ENCODE results near the gene CPB2. TPM values are rescaled to one million over a fixed set of nuclear protein-coding genes. Genes with fewer than 3 reads are reported as not detected.

The CPB2 gene, protein sequence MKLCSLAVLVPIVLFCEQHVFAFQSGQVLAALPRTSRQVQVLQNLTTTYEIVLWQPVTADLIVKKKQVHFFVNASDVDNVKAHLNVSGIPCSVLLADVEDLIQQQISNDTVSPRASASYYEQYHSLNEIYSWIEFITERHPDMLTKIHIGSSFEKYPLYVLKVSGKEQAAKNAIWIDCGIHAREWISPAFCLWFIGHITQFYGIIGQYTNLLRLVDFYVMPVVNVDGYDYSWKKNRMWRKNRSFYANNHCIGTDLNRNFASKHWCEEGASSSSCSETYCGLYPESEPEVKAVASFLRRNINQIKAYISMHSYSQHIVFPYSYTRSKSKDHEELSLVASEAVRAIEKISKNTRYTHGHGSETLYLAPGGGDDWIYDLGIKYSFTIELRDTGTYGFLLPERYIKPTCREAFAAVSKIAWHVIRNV
- not detected in 2 replicates for total RNA-seq (2014; rRNA removed; shearing (Covaris generic))
- 0.11 TPM in 1 of 2 replicates, not detected in the other for polyA plus RNA-seq (2016; fragmentation: Nextera tagmentation; extraction: Ambion mirVana)

DNA sequence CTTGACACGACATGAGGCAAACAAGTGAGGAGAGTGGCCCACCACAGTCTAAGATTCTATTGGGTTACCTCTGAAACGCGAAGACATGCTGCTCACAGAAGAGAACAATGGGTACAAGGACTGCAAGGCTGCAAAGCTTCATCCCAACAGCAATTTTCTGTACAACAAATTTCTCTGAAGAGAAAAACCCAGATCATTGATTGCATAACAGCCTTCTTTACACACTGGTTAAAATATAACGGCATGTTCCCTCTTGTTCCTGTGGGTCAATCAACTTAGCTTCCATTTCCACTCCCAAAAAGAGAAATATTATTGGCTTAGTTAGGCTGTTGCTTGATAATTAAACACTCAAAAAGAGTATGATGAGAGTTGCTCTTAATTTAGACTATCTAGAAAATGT is at the start of gene CPB2:
CPB2 (minus strand) TSS at position 166 of the 400 bp plus-strand sequence; CDS start at position 142, 24 bp downstream.
- Histone ChIP-seq H3K4me1 (ENCODE audit: insufficient read depth) (no peaks in the 10 kb centered on the region), H3F3A (ENCODE audit: insufficient read depth) (no peaks in the 10 kb centered on the region), H3K9ac (no peak within 1 kb of the TSS), H4K20me1 (ENCODE audit: insufficient read depth) (no peaks in the 10 kb centered on the region), H3K9me3 (ENCODE audit: low read depth) (no peaks in the 10 kb centered on the region), H3K36me3 (ENCODE audit: low read depth) (no peaks in the 10 kb centered on the region), H3K27ac (no peak within 1 kb of the TSS), H3K4me2 (ENCODE audit: unreplicated experiment) (no peak within 1 kb of the TSS), H3K9me2 (ENCODE audit: insufficient read depth) (no peaks in the 10 kb centered on the region), H3K27me3 (replicated peaks; ENCODE audit: insufficient read depth) (peaks cover 23% of the 10 kb centered on the region), H3K79me2 (ENCODE audit: insufficient read depth) (no peaks in the 10 kb centered on the region), H2AFZ (no peak within 1 kb of the TSS), H3K4me3 (no peak within 1 kb of the TSS)
- in situ Hi-C loops (cut with MboI), result no loop called here
- WGBS, 2 experiments (ENCODE audit: low coverage in 1 of 2, low lambda C conversion rate in 2 of 2, missing lambda C conversion rate in 2 of 2), result 65 to 67% methylated on average over 4 of the region's 4 CpGs
- no peak for TF ChIP-seq EZH2 (IDR thresholded peaks at IDR 0.05; ENCODE audit: insufficient read depth, poor library complexity, severe bottlenecking)
- no peak for TF ChIP-seq EZH2phosphoT487 (IDR thresholded peaks at IDR 0.05; ENCODE audit: insufficient read depth, low read depth)
- DNase-seq, result no peak

DNA sequence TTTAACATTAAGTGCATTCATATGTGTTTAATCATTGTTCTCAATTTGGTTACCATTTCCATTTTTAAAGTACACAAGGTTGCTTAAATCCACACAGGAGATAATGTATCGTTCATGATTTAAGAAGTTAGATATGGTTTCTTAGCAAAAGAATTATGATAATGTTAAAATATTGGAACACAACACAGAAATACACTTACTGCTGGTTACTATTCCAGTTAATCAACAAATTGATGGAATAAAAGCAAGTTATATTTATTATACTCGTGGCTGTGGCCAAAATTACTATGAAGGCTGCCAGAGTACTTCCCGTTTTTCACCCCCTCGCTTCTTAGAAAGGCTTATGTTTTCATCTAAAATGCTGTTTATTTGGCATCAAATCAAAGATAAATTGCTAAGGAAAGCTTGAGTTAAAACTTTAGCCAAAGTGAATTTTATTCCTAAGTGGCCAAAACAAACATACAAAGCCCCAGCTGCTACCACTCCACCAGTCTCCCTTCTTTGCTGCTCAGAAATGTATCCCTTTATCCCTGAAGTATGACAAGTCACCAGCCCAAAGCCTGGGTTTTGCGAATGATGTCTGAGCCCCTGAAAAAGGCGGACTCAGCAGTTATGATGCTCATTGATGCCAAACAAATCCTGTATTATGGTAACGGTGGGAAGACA is 49.4 kb upstream of the CPB2 start:
- H3K9me2 ChIP-seq (ENCODE audit: insufficient read depth), result no peaks in the 10 kb centered on the region
- H2AFZ ChIP-seq, result no peak overlapping the region
- H3F3A ChIP-seq (ENCODE audit: insufficient read depth), result no peaks in the 10 kb centered on the region
- no peak overlapping the region for H3K4me2 ChIP-seq (ENCODE audit: unreplicated experiment)
- H3K4me1 ChIP-seq (ENCODE audit: insufficient read depth), result no peaks in the 10 kb centered on the region
- H3K27ac ChIP-seq, result no peak overlapping the region
- in situ Hi-C loops (cut with MboI), result no loop called here
- no peak overlapping the region for H3K9ac ChIP-seq
- 76 to 84% methylated on average over 7 of the region's 7 CpGs for WGBS, 2 experiments (ENCODE audit: low coverage in 1 of 2, low lambda C conversion rate in 2 of 2, missing lambda C conversion rate in 2 of 2)
- no peak overlapping the region for H3K4me3 ChIP-seq
- TF ChIP-seq EZH2phosphoT487 (IDR thresholded peaks at IDR 0.05; ENCODE audit: insufficient read depth, low read depth), result no peak
- no peak for TF ChIP-seq EZH2 (IDR thresholded peaks at IDR 0.05; ENCODE audit: insufficient read depth, poor library complexity, severe bottlenecking)
- no peaks in the 10 kb centered on the region for H4K20me1 ChIP-seq (ENCODE audit: insufficient read depth)
- H3K9me3 ChIP-seq (ENCODE audit: low read depth), result no peaks in the 10 kb centered on the region
- H3K79me2 ChIP-seq (ENCODE audit: insufficient read depth), result no peaks in the 10 kb centered on the region
- peaks cover 21% of the 10 kb centered on the region for H3K27me3 ChIP-seq (replicated peaks; ENCODE audit: insufficient read depth)
- no peaks in the 10 kb centered on the region for H3K36me3 ChIP-seq (ENCODE audit: low read depth)
- no peak for DNase-seq

- Histone ChIP-seq H3K4me2 (ENCODE audit: unreplicated experiment) (no peak overlapping the region), H3K9me2 (ENCODE audit: insufficient read depth) (no peaks in the 10 kb centered on the region), H3F3A (ENCODE audit: insufficient read depth) (no peaks in the 10 kb centered on the region), H3K36me3 (ENCODE audit: low read depth) (no peaks in the 10 kb centered on the region), H4K20me1 (ENCODE audit: insufficient read depth) (no peaks in the 10 kb centered on the region), H3K27ac (no peak overlapping the region), H3K79me2 (ENCODE audit: insufficient read depth) (no peaks in the 10 kb centered on the region), H3K9ac (no peak overlapping the region), H3K27me3 (replicated peaks; ENCODE audit: insufficient read depth) (peaks cover 31% of the 10 kb centered on the region), H3K4me1 (ENCODE audit: insufficient read depth) (no peaks in the 10 kb centered on the region), H2AFZ (no peak overlapping the region), H3K9me3 (ENCODE audit: low read depth) (no peaks in the 10 kb centered on the region), H3K4me3 (no peak overlapping the region)
- no peak for TF ChIP-seq EZH2phosphoT487 (IDR thresholded peaks at IDR 0.05; ENCODE audit: insufficient read depth, low read depth)
- TF ChIP-seq EZH2 (IDR thresholded peaks at IDR 0.05; ENCODE audit: insufficient read depth, poor library complexity, severe bottlenecking), result no peak
- in situ Hi-C loops (cut with MboI), result no loop called here
- DNase-seq, result no peak
- 86 to 87% methylated on average over 6 of the region's 6 CpGs for WGBS, 2 experiments (ENCODE audit: low coverage in 1 of 2, low lambda C conversion rate in 2 of 2, missing lambda C conversion rate in 2 of 2)
Observed at GRCh38 chr13:46152627-46153328, 47.9 kb upstream of the CPB2 start.

GRCh38 chr13:46150134-46150693 is 45.4 kb upstream of the CPB2 start:
- H3K79me2 ChIP-seq (ENCODE audit: insufficient read depth), result no peaks in the 10 kb centered on the region
- in situ Hi-C loops (cut with MboI), result no loop called here
- H3K36me3 ChIP-seq (ENCODE audit: low read depth), result no peaks in the 10 kb centered on the region
- no peaks in the 10 kb centered on the region for H3K9me2 ChIP-seq (ENCODE audit: insufficient read depth)
- H2AFZ ChIP-seq, result no peak overlapping the region
- H3K27ac ChIP-seq, result no peak overlapping the region
- H3K4me2 ChIP-seq (ENCODE audit: unreplicated experiment), result no peak overlapping the region
- WGBS, 2 experiments (ENCODE audit: low coverage in 1 of 2, low lambda C conversion rate in 2 of 2, missing lambda C conversion rate in 2 of 2), result 93 to 94% methylated on average over 1 of the region's 1 CpG
- H3K27me3 ChIP-seq (replicated peaks; ENCODE audit: insufficient read depth), result peaks cover 52% of the 10 kb centered on the region
- H3K4me1 ChIP-seq (ENCODE audit: insufficient read depth), result no peaks in the 10 kb centered on the region
- H3K9me3 ChIP-seq (ENCODE audit: low read depth), result no peaks in the 10 kb centered on the region
- no peak for DNase-seq
- no peak overlapping the region for H3K9ac ChIP-seq
- no peaks in the 10 kb centered on the region for H4K20me1 ChIP-seq (ENCODE audit: insufficient read depth)
- TF ChIP-seq EZH2phosphoT487 (IDR thresholded peaks at IDR 0.05; ENCODE audit: insufficient read depth, low read depth), result no peak
- TF ChIP-seq EZH2 (IDR thresholded peaks at IDR 0.05; ENCODE audit: insufficient read depth, poor library complexity, severe bottlenecking), result no peak
- H3F3A ChIP-seq (ENCODE audit: insufficient read depth), result no peaks in the 10 kb centered on the region
- H3K4me3 ChIP-seq, result no peak overlapping the region

Data from GM23248 (cell line).